ENCODE data around the gene ZDHHC7.

Gene ZDHHC7

DNA sequence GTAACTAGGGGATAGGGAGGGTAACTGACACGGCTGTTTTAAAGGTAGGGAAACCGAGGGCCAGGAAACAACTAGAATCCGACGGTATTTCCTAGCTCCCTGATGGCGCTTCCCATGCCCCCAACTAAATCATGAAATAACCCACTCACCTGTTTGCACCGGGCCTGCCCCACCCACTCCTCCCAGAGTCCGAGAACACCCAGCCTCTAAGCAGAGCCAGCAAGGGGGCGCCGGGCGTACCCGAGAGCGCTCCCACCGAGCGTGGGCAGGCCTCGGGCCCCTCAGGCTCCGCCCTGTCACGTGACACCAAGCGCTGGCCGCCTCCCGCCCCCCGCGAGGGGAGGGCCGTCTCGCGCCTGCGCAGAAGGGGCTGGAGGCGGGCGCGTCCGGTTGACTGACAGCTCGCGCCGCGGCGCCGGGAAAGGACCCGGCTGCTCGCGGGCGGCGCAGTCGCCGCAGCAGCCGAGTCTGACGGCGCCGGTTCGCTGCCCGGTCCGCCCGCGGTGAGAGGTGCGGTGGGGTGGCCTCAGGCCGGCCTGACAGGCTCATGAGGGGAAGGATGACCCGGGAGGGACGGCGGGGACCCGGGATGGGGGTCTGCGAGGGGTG, 16.1 kb upstream of the ZDHHC7 start, which contains the start of gene KIAA0513 (continued):
- TF ChIP-seq ZNF169 (tag by site-specific recombination; IDR thresholded peaks at IDR 0.05) = no peak
- peak; percentile 59; the same call in 1 of the 2 replicates for TF ChIP-seq KLF9 (tag by site-specific recombination; IDR thresholded peaks at IDR 0.05; ENCODE audit: low read depth)
- no peak; the same call in none of the 2 replicates for TF ChIP-seq ZNF335 (tag by site-specific recombination; conservative IDR thresholded peaks at IDR 0.05)
- no peak for TF ChIP-seq ZNF548 (tag by site-specific recombination; IDR thresholded peaks at IDR 0.05)
- peak; percentile 23; the same call in 1 of the 2 replicates for TF ChIP-seq ZNF394 (tag by site-specific recombination; IDR thresholded peaks at IDR 0.05; ENCODE audit: borderline replicate concordance)
- TF ChIP-seq BCL6B (tag by site-specific recombination; IDR thresholded peaks at IDR 0.05) = no peak
- no peak for TF ChIP-seq TRIM28 (IDR thresholded peaks at IDR 0.05; ENCODE audit: borderline replicate concordance, low read length)
- no peak for TF ChIP-seq ZNF571 (tag by site-specific recombination; IDR thresholded peaks at IDR 0.05)
- TF ChIP-seq, protein P1, sequence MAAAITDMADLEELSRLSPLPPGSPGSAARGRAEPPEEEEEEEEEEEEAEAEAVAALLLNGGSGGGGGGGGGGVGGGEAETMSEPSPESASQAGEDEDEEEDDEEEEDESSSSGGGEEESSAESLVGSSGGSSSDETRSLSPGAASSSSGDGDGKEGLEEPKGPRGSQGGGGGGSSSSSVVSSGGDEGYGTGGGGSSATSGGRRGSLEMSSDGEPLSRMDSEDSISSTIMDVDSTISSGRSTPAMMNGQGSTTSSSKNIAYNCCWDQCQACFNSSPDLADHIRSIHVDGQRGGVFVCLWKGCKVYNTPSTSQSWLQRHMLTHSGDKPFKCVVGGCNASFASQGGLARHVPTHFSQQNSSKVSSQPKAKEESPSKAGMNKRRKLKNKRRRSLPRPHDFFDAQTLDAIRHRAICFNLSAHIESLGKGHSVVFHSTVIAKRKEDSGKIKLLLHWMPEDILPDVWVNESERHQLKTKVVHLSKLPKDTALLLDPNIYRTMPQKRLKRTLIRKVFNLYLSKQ (tag by site-specific recombination; IDR thresholded peaks at IDR 0.05; ENCODE audit: borderline replicate concordance) = no peak
- TF ChIP-seq ZNF248 (tag by site-specific recombination; IDR thresholded peaks at IDR 0.05) = no peak
- no peak for TF ChIP-seq FEZF1 (tag by site-specific recombination; IDR thresholded peaks at IDR 0.05)
- TF ChIP-seq ZNF266 (tag by site-specific recombination; IDR thresholded peaks at IDR 0.05; ENCODE audit: low read depth) = no peak
- TF ChIP-seq KLF16 (tag by site-specific recombination; IDR thresholded peaks at IDR 0.05) = peak; percentile 36; the same call in 1 of the 2 replicates
- TF ChIP-seq, protein P2, sequence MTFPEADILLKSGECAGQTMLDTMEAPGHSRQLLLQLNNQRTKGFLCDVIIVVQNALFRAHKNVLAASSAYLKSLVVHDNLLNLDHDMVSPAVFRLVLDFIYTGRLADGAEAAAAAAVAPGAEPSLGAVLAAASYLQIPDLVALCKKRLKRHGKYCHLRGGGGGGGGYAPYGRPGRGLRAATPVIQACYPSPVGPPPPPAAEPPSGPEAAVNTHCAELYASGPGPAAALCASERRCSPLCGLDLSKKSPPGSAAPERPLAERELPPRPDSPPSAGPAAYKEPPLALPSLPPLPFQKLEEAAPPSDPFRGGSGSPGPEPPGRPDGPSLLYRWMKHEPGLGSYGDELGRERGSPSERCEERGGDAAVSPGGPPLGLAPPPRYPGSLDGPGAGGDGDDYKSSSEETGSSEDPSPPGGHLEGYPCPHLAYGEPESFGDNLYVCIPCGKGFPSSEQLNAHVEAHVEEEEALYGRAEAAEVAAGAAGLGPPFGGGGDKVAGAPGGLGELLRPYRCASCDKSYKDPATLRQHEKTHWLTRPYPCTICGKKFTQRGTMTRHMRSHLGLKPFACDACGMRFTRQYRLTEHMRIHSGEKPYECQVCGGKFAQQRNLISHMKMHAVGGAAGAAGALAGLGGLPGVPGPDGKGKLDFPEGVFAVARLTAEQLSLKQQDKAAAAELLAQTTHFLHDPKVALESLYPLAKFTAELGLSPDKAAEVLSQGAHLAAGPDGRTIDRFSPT (tag by site-specific recombination; IDR thresholded peaks at IDR 0.05) = peak; percentile 34; the same call in 1 of the 2 replicates
- TF ChIP-seq ZNF223 (tag by site-specific recombination; IDR thresholded peaks at IDR 0.05) = 0 out of 2 replicates have a peak, but pooled peaks have one; percentile 20
- TF ChIP-seq, protein P3, sequence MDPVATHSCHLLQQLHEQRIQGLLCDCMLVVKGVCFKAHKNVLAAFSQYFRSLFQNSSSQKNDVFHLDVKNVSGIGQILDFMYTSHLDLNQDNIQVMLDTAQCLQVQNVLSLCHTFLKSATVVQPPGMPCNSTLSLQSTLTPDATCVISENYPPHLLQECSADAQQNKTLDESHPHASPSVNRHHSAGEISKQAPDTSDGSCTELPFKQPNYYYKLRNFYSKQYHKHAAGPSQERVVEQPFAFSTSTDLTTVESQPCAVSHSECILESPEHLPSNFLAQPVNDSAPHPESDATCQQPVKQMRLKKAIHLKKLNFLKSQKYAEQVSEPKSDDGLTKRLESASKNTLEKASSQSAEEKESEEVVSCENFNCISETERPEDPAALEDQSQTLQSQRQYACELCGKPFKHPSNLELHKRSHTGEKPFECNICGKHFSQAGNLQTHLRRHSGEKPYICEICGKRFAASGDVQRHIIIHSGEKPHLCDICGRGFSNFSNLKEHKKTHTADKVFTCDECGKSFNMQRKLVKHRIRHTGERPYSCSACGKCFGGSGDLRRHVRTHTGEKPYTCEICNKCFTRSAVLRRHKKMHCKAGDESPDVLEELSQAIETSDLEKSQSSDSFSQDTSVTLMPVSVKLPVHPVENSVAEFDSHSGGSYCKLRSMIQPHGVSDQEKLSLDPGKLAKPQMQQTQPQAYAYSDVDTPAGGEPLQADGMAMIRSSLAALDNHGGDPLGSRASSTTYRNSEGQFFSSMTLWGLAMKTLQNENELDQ (tag by site-specific recombination; IDR thresholded peaks at IDR 0.05; ENCODE audit: low read depth) = no peak
- TF ChIP-seq ZFP37 (tag by site-specific recombination; IDR thresholded peaks at IDR 0.05) = no peak
- no peak for TF ChIP-seq ZNF391 (tag by site-specific recombination; IDR thresholded peaks at IDR 0.05; ENCODE audit: borderline replicate concordance, low read depth)
- no peak for TF ChIP-seq ZNF423 (tag by site-specific recombination; IDR thresholded peaks at IDR 0.05)
- no peak for TF ChIP-seq ZNF2 (tag by site-specific recombination; IDR thresholded peaks at IDR 0.05)
- no peak for TF ChIP-seq ZBTB20 (tag by site-specific recombination; IDR thresholded peaks at IDR 0.05)
- TF ChIP-seq ZFP41 (tag by site-specific recombination; IDR thresholded peaks at IDR 0.05; ENCODE audit: borderline replicate concordance) = no peak
- TF ChIP-seq ZNF544 (tag by site-specific recombination; IDR thresholded peaks at IDR 0.05) = no peak
- no peak for TF ChIP-seq YY1 (tag by site-specific recombination; IDR thresholded peaks at IDR 0.05)
- TF ChIP-seq ZNF660 (tag by site-specific recombination; IDR thresholded peaks at IDR 0.05) = no peak
- TF ChIP-seq KLF10 (tag by site-specific recombination; IDR thresholded peaks at IDR 0.05) = 0 out of 2 replicates have a peak, but pooled peaks have one; percentile 38
- TF ChIP-seq HOXC10 (CRISPR knock-in tag; IDR thresholded peaks at IDR 0.05) = no peak
- no peak for TF ChIP-seq ZNF501 (tag by site-specific recombination; IDR thresholded peaks at IDR 0.05)
- no peak for TF ChIP-seq ZNF433 (tag by site-specific recombination; IDR thresholded peaks at IDR 0.05; ENCODE audit: low read depth)
- TF ChIP-seq ZNF16 (tag by site-specific recombination; IDR thresholded peaks at IDR 0.05; ENCODE audit: low read depth) = no peak
- no peak for TF ChIP-seq ZNF658 (tag by site-specific recombination; IDR thresholded peaks at IDR 0.05)
- no peak for TF ChIP-seq IKZF3 (tag by site-specific recombination; IDR thresholded peaks at IDR 0.05)
- no peak for TF ChIP-seq ZNF514 (tag by site-specific recombination; IDR thresholded peaks at IDR 0.05)
- TF ChIP-seq ZNF670 (tag by site-specific recombination; IDR thresholded peaks at IDR 0.05; ENCODE audit: low read depth) = no peak
- no peak for TF ChIP-seq PRDM1 (tag by site-specific recombination; IDR thresholded peaks at IDR 0.05)
- no peak for TF ChIP-seq ZNF777 (tag by site-specific recombination; IDR thresholded peaks at IDR 0.05; ENCODE audit: borderline replicate concordance)

Measured in HEK293 (cell line).